GM12878 (cell line): ENCODE measurements around the gene AGK. TPM values are rescaled to one million over a fixed set of nuclear protein-coding genes. Genes with fewer than 3 reads are reported as not detected.

Experiments used
- ATAC-seq: fragments of 200-7000 bp; cut with Tn5 transposase; 3 replicates; pipeline ENCODE4 v1.9.1; 2020; ENCODE audit warnings: mild to moderate bottlenecking, moderate library complexity
- BruUV-seq: library from RNA; stranded (reverse); fragments of 400-500 nt; replicated peaks from 2 replicates; lab custom pipeline; 2021; lab: Mats Ljungman, UMichigan
- CTCF ChIA-PET: fragments of 300-600 bp; sonication (Branson Sonifier 250); formaldehyde crosslinking; extraction: SDS; loops from one replicate; lab custom pipeline; 2021; ENCODE audit warnings: inconsistent platforms; lab: Yijun Ruan, JAX
- POLR2A ChIA-PET: fragments of 350-600 bp; formaldehyde crosslinking; extraction: SDS; loops from one replicate; lab custom pipeline; 2021; ENCODE audit warnings: inconsistent platforms; lab: Charles Lee
- RAD21 ChIA-PET: fragments of 300-600 bp; sonication (Branson Sonifier 250); formaldehyde crosslinking; loops from one replicate; lab custom pipeline; 2023; ENCODE audit warnings: antibody characterized with exemption; ENCODE audit not compliant: unreplicated experiment; lab: Charles Lee
- SMC1A ChIA-PET: fragments of 300-600 bp; sonication (Branson Sonifier 250); formaldehyde crosslinking; loops from one replicate; lab custom pipeline; 2023; ENCODE audit not compliant: unreplicated experiment, uncharacterized antibody; lab: Charles Lee
- DNase-seq: peaks from one replicate; pipeline ENCODE4 v3.0.0-alpha.2; 2011; ENCODE audit warnings: low read depth, low spot score
- FAIRE-seq: peaks from 3 replicates; lab custom pipeline; 2011; peaks lifted over from hg19 to GRCh38; lab: Jason Lieb, UNC
- H2AFZ ChIP-seq: 2 replicates; pipeline ENCODE4 v1.6.0; 2011; ENCODE audit warnings: low read depth, low read length, control low read depth; ENCODE audit not compliant: control insufficient read depth
- H3K27ac ChIP-seq: 2 replicates; pipeline ENCODE4 v1.5.1; 2011; ENCODE audit warnings: control low read depth; ENCODE audit not compliant: control insufficient read depth, insufficient read depth
- H3K27me3 ChIP-seq, 2 experiments: replicated peaks in 1 of 2; 2 replicates each; pipeline versions ENCODE4 v1.6.0 to v1.6.1; 2011; ENCODE audit warnings: low read length in 1 of 2; ENCODE audit not compliant: control insufficient read depth in 2 of 2, insufficient read depth in 2 of 2
- H3K36me3 ChIP-seq, 2 experiments: 2 replicates each; pipeline ENCODE4 v1.5.1; 2011; ENCODE audit warnings: low read length in 1 of 2; ENCODE audit not compliant: control insufficient read depth in 2 of 2, insufficient read depth in 2 of 2
- H3K4me1 ChIP-seq: 2 replicates; pipeline ENCODE4 v1.6.1; 2011; ENCODE audit warnings: mild to moderate bottlenecking, low read length, moderate library complexity, mixed read lengths; ENCODE audit not compliant: control insufficient read depth, insufficient read depth
- H3K4me2 ChIP-seq: 2 replicates; pipeline ENCODE4 v1.6.0; 2011; ENCODE audit warnings: control low read depth; ENCODE audit not compliant: control insufficient read depth, insufficient read depth
- H3K4me3 ChIP-seq: fragments of 200-600 bp; sonication (generic); 2 replicates; pipeline ENCODE4 v1.5.1; 2016
- H3K79me2 ChIP-seq: 2 replicates; pipeline ENCODE4 v1.6.0; 2011; ENCODE audit warnings: low read length; ENCODE audit not compliant: control insufficient read depth, insufficient read depth
- H3K9ac ChIP-seq: 2 replicates; pipeline ENCODE4 v1.8.0; 2011; ENCODE audit warnings: low read length, control low read depth, mixed read lengths; ENCODE audit not compliant: control insufficient read depth, insufficient read depth
- H3K9me3 ChIP-seq: replicated peaks from 3 replicates; pipeline ENCODE4 v1.5.1; 2011; ENCODE audit warnings: mild to moderate bottlenecking, low read length; ENCODE audit not compliant: control insufficient read depth, insufficient read depth
- H4K20me1 ChIP-seq: 2 replicates; pipeline ENCODE4 v1.6.0; 2011; ENCODE audit not compliant: control insufficient read depth, insufficient read depth
- BCLAF1 ChIP-seq: fragments of 450-650 bp; IDR thresholded peaks from 2 replicates; pipeline ENCODE4 v1.6.1; 2017; ENCODE audit warnings: antibody characterized with exemption, mild to moderate bottlenecking, moderate library complexity
- BMI1 ChIP-seq: fragments of 450-650 bp; IDR thresholded peaks from 2 replicates; pipeline ENCODE4 v1.6.1; 2016; ENCODE audit warnings: mild to moderate bottlenecking, moderate library complexity, borderline replicate concordance
- CHD2 ChIP-seq: IDR thresholded peaks from 2 replicates; pipeline ENCODE4 v1.6.1; 2011; ENCODE audit warnings: low read depth, low read length, improper control_type of control experiment, borderline replicate concordance
- CHD4 ChIP-seq: fragments of 200-600 bp; sonication (generic); IDR thresholded peaks from 2 replicates; pipeline ENCODE4 v1.6.1; 2016; ENCODE audit warnings: mild to moderate bottlenecking
- E4F1 ChIP-seq: fragments of 450-650 bp; IDR thresholded peaks from 2 replicates; pipeline ENCODE4 v1.6.1; 2018; ENCODE audit warnings: borderline replicate concordance, mild to moderate bottlenecking; ENCODE audit not compliant: partially characterized antibody
- EED ChIP-seq: sonication (generic); IDR thresholded peaks from 2 replicates; pipeline ENCODE4 v1.6.1; 2016; ENCODE audit warnings: antibody characterized with exemption, low read depth
- ESRRA ChIP-seq: IDR thresholded peaks from 2 replicates; pipeline ENCODE4 v1.6.1; 2012; ENCODE audit warnings: mild to moderate bottlenecking, low read length, improper control_type of control experiment
- KDM1A ChIP-seq: fragments of 200-600 bp; sonication (generic); IDR thresholded peaks from 2 replicates; pipeline ENCODE4 v1.6.1; 2016; ENCODE audit warnings: borderline replicate concordance
- NR2C1 ChIP-seq: fragments of 450-650 bp; IDR thresholded peaks from 2 replicates; pipeline ENCODE4 v1.6.1; 2017; ENCODE audit warnings: antibody characterized with exemption, mild to moderate bottlenecking, moderate library complexity
- POLR2AphosphoS2 ChIP-seq: IDR thresholded peaks from 2 replicates; pipeline ENCODE4 v1.6.1; 2011; ENCODE audit warnings: low read depth, mild to moderate bottlenecking, low read length, improper control_type of control experiment, moderate library complexity
- POLR2AphosphoS5 ChIP-seq: IDR thresholded peaks from 2 replicates; pipeline ENCODE4 v1.6.1; 2011; ENCODE audit warnings: mild to moderate bottlenecking, low read length, inconsistent platforms
- SMAD5 ChIP-seq: IDR thresholded peaks from 2 replicates; pipeline ENCODE4 v1.6.1; 2016; ENCODE audit warnings: antibody characterized with exemption, low read depth
- STAT1 ChIP-seq: fragments of 450-650 bp; conservative IDR thresholded peaks from 2 replicates; pipeline ENCODE4 v1.6.1; 2014; ENCODE audit warnings: antibody characterized with exemption, mild to moderate bottlenecking
- STAT3 ChIP-seq: IDR thresholded peaks from 2 replicates; pipeline ENCODE4 v1.6.1; 2011; ENCODE audit warnings: low read depth, low read length, improper control_type of control experiment
- TCF3 ChIP-seq: IDR thresholded peaks from 2 replicates; pipeline ENCODE4 v1.6.1; 2012; ENCODE audit warnings: low read depth, mild to moderate bottlenecking, low read length, borderline replicate concordance; ENCODE audit not compliant: insufficient read depth
- YBX1 ChIP-seq: fragments of 450-650 bp; IDR thresholded peaks from 2 replicates; pipeline ENCODE4 v1.6.1; 2016; ENCODE audit warnings: antibody characterized with exemption
- ZBTB11 ChIP-seq: fragments of 450-650 bp; formaldehyde crosslinking; IDR thresholded peaks from 2 replicates; pipeline ENCODE4 v1.5.0; 2022; ENCODE audit warnings: mild to moderate bottlenecking, missing genetic modification characterization
- WGBS: methylation state at CpG from one replicate; pipeline ENCODE4 v1.1.6; 2016; ENCODE audit warnings: low lambda C conversion rate; ENCODE audit not compliant: insufficient replicate concordance, insufficient coverage; ENCODE audit errors: missing lambda C conversion rate; 5-methylcytosine and 5-hydroxymethylcytosine counted together
- in situ Hi-C: fragments of 300-500 bp; cut with MboI; formaldehyde crosslinking; loops from 9 replicates; pipeline ENCODE4 v1.14.3; 2018; ENCODE audit warnings: mixed read lengths
- intact Hi-C: fragments of 100-400 bp; cut with micrococcal nuclease; formaldehyde crosslinking; loops from one replicate; pipeline ENCODE4 v1.14.2; 2022; ENCODE audit not compliant: unreplicated experiment
- polyA plus RNA-seq, 11 experiments: library from polyadenylated mRNA; depleted of rRNA in 4 of 11; unstranded in 6 of 11; stranded (reverse) in 5 of 11; fragments of >200 nt; fragmentation: Nextera tagmentation in 4 of 11; fragmentation: Illumina TruSeq in 1 of 11; extraction: Ambion mirVana in 4 of 11; extraction: Trizol in 1 of 11; gene quantifications; 1 replicate in 1 of 11; 2 replicates in 10 of 11; pipeline versions ENCODE4 v1.2.1 to v1.2.3, GENCODE V29; 2011 to 2016; ENCODE audit warnings: inconsistent platforms in 2 of 11, missing spikeins in 2 of 11, low read depth in 1 of 11
- total RNA-seq, 4 experiments: library from RNA; depleted of rRNA in 3 of 4; stranded (reverse); fragments of >200 nt in 3 of 4; fragmentation: Illumina TruSeq in 1 of 4; extraction: Trizol in 1 of 4; gene quantifications; 2 replicates each; pipeline versions ENCODE4 v1.2.1 to v1.2.3, GENCODE V29; 2013 to 2021

AGK gene
- total and polyA plus RNA-seq, 10 of the 15 experiments (the other 5 are each of a cell fraction or from before 2014, with no cell fraction given) = 32.5 to 85.6 (median 47.8) TPM

GRCh38 chr7:141673346-141673745 is 122.1 kb downstream of the AGK start:
- WGBS = 91% methylated on average over 3 of the region's 3 CpGs
- no TSS peak for BruUV-seq
- H3K36me3 ChIP-seq = peaks cover 0 to 7% of the 10 kb centered on the region in 2 experiments
- no peaks in the 10 kb centered on the region for H3K9me3 ChIP-seq
- ChIA-PET POLR2A (no interaction called here), SMC1A (no interaction called here), CTCF (interaction anchor here (1.3 to 1.6 kb wide), 2 partner anchors 18 to 25 kb away, joined by 3 read pairs; no protein-coding TSS in a partner anchor), RAD21 (no interaction called here)
- H3K27me3 ChIP-seq = no peaks in the 10 kb centered on the region
- no peaks in the 10 kb centered on the region for H4K20me1 ChIP-seq
- intact Hi-C loops = no loop called here
- H3K27ac ChIP-seq = no peak overlapping the region
- no peak overlapping the region for H2AFZ ChIP-seq
- H3K4me3 ChIP-seq = no peak overlapping the region
- H3K79me2 ChIP-seq = no peaks in the 10 kb centered on the region
- no peaks in the 10 kb centered on the region for H3K4me1 ChIP-seq
- H3K4me2 ChIP-seq = no peak overlapping the region
- ATAC-seq (no peak), FAIRE-seq (no peak), DNase-seq (no peak)
- H3K9ac ChIP-seq = no peak overlapping the region
- no peak for TF ChIP-seq POLR2AphosphoS2
- TF ChIP-seq CHD4 = no peak
- TF ChIP-seq ESRRA = no peak
- TF ChIP-seq TCF3 = no peak
- no peak for TF ChIP-seq BMI1
- TF ChIP-seq STAT1 = no peak
- no peak for TF ChIP-seq BCLAF1
- no peak for TF ChIP-seq SMAD5
- TF ChIP-seq YBX1 = no peak
- TF ChIP-seq POLR2AphosphoS5 = no peak
- no peak for TF ChIP-seq KDM1A
- TF ChIP-seq CHD2 = no peak
- TF ChIP-seq ZBTB11 (CRISPR knock-in tag) = no peak
- no peak for TF ChIP-seq NR2C1
- TF ChIP-seq E4F1 = no peak
- TF ChIP-seq EED = no peak
- no peak for TF ChIP-seq STAT3
- in situ Hi-C loops = no loop called here
